IMR-90 (cell line): Measurements from ENCODE around the gene CCDC60. TPM values are rescaled to one million over a fixed set of nuclear protein-coding genes. Genes with fewer than 3 reads are reported as not detected.

ENCODE experiments used
- ATAC-seq: fragments of 200-7000 bp; cut with Tn5 transposase; 2 replicates; pipeline ENCODE4 v1.9.1; 2020; ENCODE audit warnings: low read depth, mild to moderate bottlenecking, moderate library complexity
- BruUV-seq: library from RNA; stranded (reverse); fragments of 400-500 nt; replicated peaks from 2 replicates; lab custom pipeline; 2021; lab: Mats Ljungman, UMichigan
- CTCF ChIA-PET: fragments of 300-600 bp; formaldehyde crosslinking; extraction: SDS; loops from one replicate; lab custom pipeline; 2021; ENCODE audit warnings: antibody characterized with exemption; lab: Yijun Ruan, JAX
- POLR2A ChIA-PET: fragments of 300-600 bp; sonication (Branson Sonifier 250); formaldehyde crosslinking; loops from one replicate; lab custom pipeline; 2022; ENCODE audit warnings: antibody characterized with exemption; ENCODE audit not compliant: unreplicated experiment; lab: Charles Lee
- DNase-seq: peaks from one replicate; pipeline ENCODE4 v3.0.0; 2013
- H2AFZ ChIP-seq: replicated peaks from 2 replicates; pipeline ENCODE3; 2013; ENCODE audit warnings: low read length, mild to moderate bottlenecking; ENCODE audit not compliant: poor library complexity
- H2AK5ac ChIP-seq: 2 replicates; pipeline ENCODE4 v1.6.1; 2013; ENCODE audit warnings: low read depth, low read length, inconsistent platforms
- H2AK9ac ChIP-seq: replicated peaks from 2 replicates; pipeline ENCODE3; 2013; ENCODE audit warnings: mild to moderate bottlenecking, low read depth, low read length, moderate library complexity; ENCODE audit not compliant: poor library complexity
- H2BK120ac ChIP-seq: 2 replicates; pipeline ENCODE4 v1.6.1; 2013; ENCODE audit warnings: low read depth, low read length, inconsistent platforms
- H2BK15ac ChIP-seq: 3 replicates; pipeline ENCODE4 v1.6.1; 2013; ENCODE audit warnings: low read depth, low read length, inconsistent platforms
- H2BK20ac ChIP-seq: 2 replicates; pipeline ENCODE4 v1.6.1; 2013; ENCODE audit warnings: low read depth, mild to moderate bottlenecking, inconsistent platforms, low read length, moderate library complexity
- H2BK5ac ChIP-seq: 2 replicates; pipeline ENCODE4 v1.6.1; 2013; ENCODE audit warnings: mild to moderate bottlenecking, low read depth, low read length, inconsistent platforms; ENCODE audit not compliant: poor library complexity, severe bottlenecking
- H3K14ac ChIP-seq: replicated peaks from 2 replicates; pipeline ENCODE4 v1.6.1; 2013; ENCODE audit warnings: low read depth, low read length, inconsistent platforms
- H3K18ac ChIP-seq: 2 replicates; pipeline ENCODE4 v1.6.1; 2013; ENCODE audit warnings: low read depth, low read length, control low read depth
- H3K23ac ChIP-seq: 2 replicates; pipeline ENCODE4 v1.6.1; 2013; ENCODE audit warnings: low read depth, low read length, inconsistent platforms
- H3K27ac ChIP-seq: 2 replicates; pipeline ENCODE4 v1.5.1; 2013; ENCODE audit warnings: mild to moderate bottlenecking, control low read depth, low read length; ENCODE audit not compliant: insufficient read depth
- H3K27me3 ChIP-seq: 2 replicates; pipeline ENCODE4 v1.6.1; 2013; ENCODE audit warnings: low read length; ENCODE audit not compliant: control insufficient read depth, insufficient read depth
- H3K36me3 ChIP-seq: 2 replicates; pipeline ENCODE4 v1.6.1; 2013; ENCODE audit warnings: low read length, mixed read lengths; ENCODE audit not compliant: control insufficient read depth, insufficient read depth
- H3K4ac ChIP-seq: 2 replicates; pipeline ENCODE4 v1.6.1; 2013; ENCODE audit warnings: low read depth, low read length, inconsistent platforms
- H3K4me1 ChIP-seq: 2 replicates; pipeline ENCODE4 v1.6.1; 2013; ENCODE audit warnings: low read length, mixed read lengths; ENCODE audit not compliant: control insufficient read depth, insufficient read depth
- H3K4me2 ChIP-seq: 2 replicates; pipeline ENCODE4 v1.6.1; 2013; ENCODE audit warnings: low read depth, mild to moderate bottlenecking, control low read depth, low read length, moderate library complexity
- H3K4me3 ChIP-seq: 2 replicates; pipeline ENCODE4 v1.5.1; 2013; ENCODE audit warnings: low read depth, mild to moderate bottlenecking, control low read depth, low read length, moderate library complexity; ENCODE audit not compliant: insufficient read depth
- H3K56ac ChIP-seq: 2 replicates; pipeline ENCODE4 v1.6.1; 2013; ENCODE audit warnings: low read length, inconsistent platforms; ENCODE audit not compliant: insufficient read depth; ENCODE audit errors: extremely low read depth
- H3K79me1 ChIP-seq, 2 experiments: 2 replicates each; pipeline ENCODE4 v1.6.1; 2013; ENCODE audit warnings: low read length in 2 of 2, inconsistent platforms in 1 of 2, low read depth in 1 of 2
- H3K9ac ChIP-seq: 2 replicates; pipeline ENCODE4 v1.6.1; 2013; ENCODE audit warnings: low read depth, low read length, control low read depth
- H3K9me1 ChIP-seq: 2 replicates; pipeline ENCODE4 v1.6.1; 2013; ENCODE audit warnings: low read length, inconsistent platforms; ENCODE audit not compliant: insufficient read depth
- H3K9me3 ChIP-seq: 2 replicates; pipeline ENCODE4 v1.6.1; 2013; ENCODE audit warnings: low read length; ENCODE audit not compliant: control insufficient read depth, insufficient read depth
- H4K20me1 ChIP-seq: 2 replicates; pipeline ENCODE4 v1.6.1; 2013; ENCODE audit warnings: low read length, inconsistent platforms; ENCODE audit not compliant: insufficient read depth
- H4K5ac ChIP-seq: 2 replicates; pipeline ENCODE4 v1.6.1; 2013; ENCODE audit warnings: mild to moderate bottlenecking, low read depth, low read length, control low read depth
- H4K8ac ChIP-seq, 2 experiments: 2 replicates each; pipeline ENCODE4 v1.6.1; 2013; ENCODE audit warnings: low read depth in 2 of 2, low read length in 2 of 2, control low read depth in 1 of 2, inconsistent platforms in 1 of 2
- H4K91ac ChIP-seq: 2 replicates; pipeline ENCODE4 v1.6.1; 2013; ENCODE audit warnings: low read depth, low read length, inconsistent platforms; ENCODE audit not compliant: insufficient read depth
- CEBPB ChIP-seq: IDR thresholded peaks from 2 replicates; pipeline ENCODE4 v1.6.1; 2012; ENCODE audit warnings: low read depth, low read length, improper control_type of control experiment
- MAFK ChIP-seq: IDR thresholded peaks from 2 replicates; pipeline ENCODE4 v1.6.1; 2012; ENCODE audit warnings: low read depth, low read length, improper control_type of control experiment
- MAZ ChIP-seq: IDR thresholded peaks from 2 replicates; pipeline ENCODE4 v1.6.1; 2012; ENCODE audit warnings: low read depth, mild to moderate bottlenecking, low read length, improper control_type of control experiment, moderate library complexity, borderline replicate concordance
- MXI1 ChIP-seq: IDR thresholded peaks from 2 replicates; pipeline ENCODE4 v1.6.1; 2012; ENCODE audit warnings: low read depth, mild to moderate bottlenecking, low read length, moderate library complexity, borderline replicate concordance
- NFE2L2 ChIP-seq: fragments of 150-350 bp; IDR thresholded peaks from 2 replicates; pipeline ENCODE4 v1.6.1; 2016; ENCODE audit warnings: low read depth, mild to moderate bottlenecking, low read length
- USF2 ChIP-seq: fragments of 150-350 bp; IDR thresholded peaks from 2 replicates; pipeline ENCODE4 v1.6.1; 2017; ENCODE audit warnings: mild to moderate bottlenecking, antibody characterized with exemption, low read length, low read depth
- WGBS, 2 experiments: methylation state at CpG; one replicate each; pipeline versions ENCODE4 v1.1.5 to v1.1.7; 2013; ENCODE audit warnings: missing lambda C conversion rate in 2 of 2; ENCODE audit not compliant: insufficient read length in 1 of 2; ENCODE audit errors: extremely low coverage in 2 of 2; 5-methylcytosine and 5-hydroxymethylcytosine counted together
- dilution Hi-C: fragments of 300-500 bp; cut with HindIII; formaldehyde crosslinking; loops from one replicate; pipeline ENCODE4 v1.14.3; 2018; ENCODE audit warnings: low sequenced_read_pairs; ENCODE audit not compliant: unreplicated experiment
- in situ Hi-C: fragments of 300-500 bp; cut with MboI; formaldehyde crosslinking; loops from 3 replicates; pipeline ENCODE4 v1.14.3; 2019; ENCODE audit warnings: low sequenced_read_pairs, inconsistent platforms, mixed read lengths
- intact Hi-C: fragments of 100-400 bp; cut with micrococcal nuclease; formaldehyde crosslinking; loops from 2 replicates; pipeline ENCODE4 v1.10.0; 2022
- polyA plus RNA-seq, 3 experiments: library from polyadenylated mRNA; depleted of rRNA; stranded (reverse); fragments of >200 nt; gene quantifications; 2 replicates each; pipeline ENCODE4 v1.2.3, GENCODE V29; 2012; ENCODE audit warnings: low replicate concordance in 1 of 3
- total RNA-seq: library from RNA; depleted of rRNA; stranded (reverse); fragments of >200 nt; gene quantifications from 2 replicates; pipeline ENCODE4 v1.2.3, GENCODE V29; 2012
- TF ChIP-seq, protein P1 (sequence below): conservative IDR thresholded peaks from 2 replicates; pipeline ENCODE4 v1.5.1; 2012; ENCODE audit warnings: mild to moderate bottlenecking, low read depth, low read length, improper control_type of control experiment

The CCDC60 gene
- total and polyA plus RNA-seq, 2 of the 4 experiments (the other 2 are of a cell fraction), result not detected

- Histone ChIP-seq H3K14ac (no peak overlapping the region), H3K56ac (no peak overlapping the region), H3K4me3 (no peak overlapping the region), H2BK20ac (no peak overlapping the region), H3K36me3 (no peaks in the 10 kb centered on the region), H2BK5ac (no peak overlapping the region), H3K9me1 (no peaks in the 10 kb centered on the region), H2AK9ac (no peak overlapping the region), H3K79me1 (no peaks in the 10 kb centered on the region), H2AK5ac (no peak overlapping the region), H3K23ac (no peak overlapping the region), H3K9ac (no peak overlapping the region), H3K27ac (no peak overlapping the region), H4K5ac (no peak overlapping the region), H3K9me3 (peaks cover 6% of the 10 kb centered on the region; the same call in 1 of the 2 replicates), H3K4me2 (no peak overlapping the region), H3K18ac (no peak overlapping the region), H2AFZ (no peak overlapping the region), H4K8ac (no peak overlapping the region), H2BK120ac (no peak overlapping the region), H2BK15ac (no peak overlapping the region), H4K91ac (no peak overlapping the region), H3K27me3 (no peaks in the 10 kb centered on the region), H3K4me1 (no peaks in the 10 kb centered on the region), H3K4ac (no peak overlapping the region), H4K20me1 (no peaks in the 10 kb centered on the region)
- ATAC-seq (no peak), DNase-seq (no peak)
- no TSS peak for BruUV-seq
- ChIA-PET CTCF (interaction anchor here (0.8 kb wide), 1 partner anchor 9 kb away, joined by 4 read pairs; no protein-coding TSS in a partner anchor), POLR2A (no interaction called here)
- dilution Hi-C loops, result no loop called here
- intact Hi-C loops, result no loop called here
- TF ChIP-seq MAZ (no peak), MAFK (no peak), MXI1 (no peak), USF2 (no peak), NFE2L2 (no peak), CEBPB (no peak)
- TF ChIP-seq, protein P1, sequence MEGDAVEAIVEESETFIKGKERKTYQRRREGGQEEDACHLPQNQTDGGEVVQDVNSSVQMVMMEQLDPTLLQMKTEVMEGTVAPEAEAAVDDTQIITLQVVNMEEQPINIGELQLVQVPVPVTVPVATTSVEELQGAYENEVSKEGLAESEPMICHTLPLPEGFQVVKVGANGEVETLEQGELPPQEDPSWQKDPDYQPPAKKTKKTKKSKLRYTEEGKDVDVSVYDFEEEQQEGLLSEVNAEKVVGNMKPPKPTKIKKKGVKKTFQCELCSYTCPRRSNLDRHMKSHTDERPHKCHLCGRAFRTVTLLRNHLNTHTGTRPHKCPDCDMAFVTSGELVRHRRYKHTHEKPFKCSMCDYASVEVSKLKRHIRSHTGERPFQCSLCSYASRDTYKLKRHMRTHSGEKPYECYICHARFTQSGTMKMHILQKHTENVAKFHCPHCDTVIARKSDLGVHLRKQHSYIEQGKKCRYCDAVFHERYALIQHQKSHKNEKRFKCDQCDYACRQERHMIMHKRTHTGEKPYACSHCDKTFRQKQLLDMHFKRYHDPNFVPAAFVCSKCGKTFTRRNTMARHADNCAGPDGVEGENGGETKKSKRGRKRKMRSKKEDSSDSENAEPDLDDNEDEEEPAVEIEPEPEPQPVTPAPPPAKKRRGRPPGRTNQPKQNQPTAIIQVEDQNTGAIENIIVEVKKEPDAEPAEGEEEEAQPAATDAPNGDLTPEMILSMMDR, result no peak
- 40% methylated on average over 1 of the region's 6 CpGs; no CpG with 5 or more reads in 1 of the 2 experiments for WGBS, 2 experiments
- in situ Hi-C loops, result no loop called here
These were observed 84.9 kb downstream of the CCDC60 start for GRCh38 chr12:119419381-119419780.
